GM21390 (cell line): ENCODE measurements around the gene SLC25A2.
"Not testable (repeated sequence)": the region's sequence is repeated elsewhere in the genome, so short reads cannot be mapped to it uniquely, and the experiment has no call there.

Experiments used
- ATAC-seq: cut with Tn5 transposase; IDR thresholded peaks from one replicate; pipeline ENCODE4 v1.9.1; 2021; ENCODE audit not compliant: unreplicated experiment

The SLC25A2 gene

DNA sequence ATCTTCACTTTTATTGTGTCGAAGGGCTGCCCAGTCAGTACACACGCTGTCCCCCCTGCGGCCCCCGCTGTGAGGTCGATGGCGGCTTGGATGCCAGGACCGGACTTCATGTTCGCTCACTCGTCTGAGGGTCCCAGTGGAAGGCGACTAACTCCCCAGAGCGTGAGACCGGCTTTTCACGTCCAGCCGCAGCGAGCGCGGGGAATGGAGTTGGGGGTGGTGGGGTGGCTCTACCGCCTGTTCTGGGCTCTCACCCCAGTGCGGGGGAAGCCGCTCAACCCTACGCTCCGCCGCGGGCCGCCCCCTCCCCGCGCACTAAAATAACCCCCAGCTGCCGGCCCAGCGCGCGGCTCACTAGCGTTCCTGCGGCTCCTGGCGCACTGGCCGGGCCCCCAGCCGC, at the start of gene SLC25A2:
Gene SLC25A2 (minus strand): TSS at position 294 of the 400 bp plus-strand sequence. CDS start 184 bp downstream, at position 110.
- no peak for ATAC-seq

DNA sequence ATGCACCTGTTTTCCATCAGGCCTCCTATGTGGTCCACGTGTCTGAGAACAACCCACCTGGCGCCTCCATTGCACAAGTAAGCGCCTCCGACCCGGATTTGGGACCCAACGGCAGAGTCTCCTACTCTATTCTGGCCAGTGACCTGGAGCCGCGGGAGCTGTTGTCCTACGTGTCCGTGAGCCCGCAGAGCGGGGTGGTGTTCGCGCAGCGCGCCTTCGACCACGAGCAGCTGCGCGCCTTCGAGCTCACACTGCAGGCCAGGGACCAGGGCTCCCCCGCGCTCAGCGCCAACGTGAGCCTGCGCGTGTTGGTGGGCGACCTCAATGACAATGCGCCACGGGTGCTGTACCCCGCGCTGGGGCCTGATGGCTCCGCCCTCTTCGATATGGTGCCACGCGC, 47.7 kb upstream of the SLC25A2 start:
- no peak for ATAC-seq

DNA sequence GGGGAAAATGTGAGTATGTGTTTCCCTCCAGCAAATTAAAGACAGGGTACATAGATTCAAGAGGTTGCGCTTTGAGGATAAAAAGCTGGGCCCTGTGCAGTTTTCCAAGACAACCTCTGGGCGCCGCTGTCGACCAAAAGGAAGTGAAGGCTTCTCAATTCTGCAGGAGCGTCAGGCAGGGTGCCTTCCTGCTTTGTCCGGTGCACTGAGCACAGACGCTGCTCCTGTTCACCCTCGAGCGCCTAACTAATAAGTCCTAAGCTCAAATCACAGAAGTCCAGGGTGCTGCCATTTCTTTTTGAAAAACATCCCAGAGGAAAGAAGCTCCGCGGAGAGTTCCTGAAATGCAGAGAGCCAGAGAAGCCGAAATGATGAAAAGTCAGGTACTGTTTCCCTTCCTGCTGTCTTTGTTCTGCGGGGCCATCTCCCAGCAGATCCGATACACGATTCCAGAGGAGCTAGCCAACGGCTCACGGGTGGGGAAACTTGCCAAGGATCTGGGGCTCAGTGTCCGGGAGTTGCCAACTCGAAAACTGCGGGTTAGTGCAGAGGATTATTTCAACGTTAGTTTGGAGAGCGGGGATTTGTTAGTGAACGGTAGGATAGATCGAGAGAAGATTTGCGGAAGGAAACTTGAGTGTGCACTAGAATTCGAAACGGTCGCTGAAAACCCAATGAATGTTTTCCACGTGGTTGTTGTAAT, 46.2 kb upstream of the SLC25A2 start, which contains the start of gene PCDHGB1:
Gene PCDHGB1 (plus strand): TSS at position 183 of the 703 bp plus-strand sequence. CDS start 162 bp downstream, at position 345.
- ATAC-seq: peak; percentile 71

GRCh38 chr5:141346017-141346416, 42.2 kb upstream of the SLC25A2 start:
- ATAC-seq: not testable (repeated sequence)

DNA sequence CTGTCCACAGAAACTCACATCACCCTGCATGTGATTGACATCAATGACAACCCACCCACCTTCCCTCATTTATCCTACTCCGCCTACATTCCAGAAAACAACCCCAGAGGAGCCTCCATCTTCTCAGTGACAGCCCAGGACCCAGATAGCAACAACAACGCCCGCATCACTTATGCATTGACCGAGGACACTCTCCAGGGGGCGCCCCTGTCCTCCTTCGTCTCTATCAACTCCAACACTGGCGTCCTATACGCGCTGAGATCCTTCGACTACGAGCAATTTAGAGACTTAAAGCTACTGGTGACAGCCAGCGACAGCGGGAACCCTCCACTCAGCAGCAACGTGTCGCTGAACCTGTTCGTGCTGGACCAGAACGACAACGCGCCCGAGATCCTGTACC, 41.5 kb upstream of the SLC25A2 start:
- no peak for ATAC-seq

DNA sequence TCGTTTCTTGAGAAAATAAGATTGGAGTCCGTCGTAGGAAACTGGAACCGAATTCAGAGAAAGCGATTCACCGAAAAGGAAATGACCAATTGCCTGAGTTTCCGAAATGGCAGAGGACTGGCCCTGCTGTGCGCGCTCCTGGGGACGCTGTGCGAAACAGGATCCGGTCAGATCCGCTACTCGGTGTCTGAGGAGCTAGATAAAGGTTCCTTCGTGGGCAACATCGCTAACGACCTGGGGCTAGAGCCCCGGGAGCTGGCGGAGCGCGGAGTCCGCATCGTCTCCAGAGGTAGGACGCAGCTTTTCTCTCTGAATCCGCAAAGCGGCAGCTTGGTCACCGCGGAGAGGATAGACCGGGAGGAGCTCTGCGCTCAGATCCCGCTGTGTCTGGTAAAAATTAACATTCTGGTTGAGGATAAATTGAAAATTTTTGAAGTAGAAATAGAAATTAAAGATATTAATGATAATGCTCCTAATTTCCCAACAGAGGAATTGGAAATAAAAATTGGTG, 40.2 kb upstream of the SLC25A2 start:
- ATAC-seq: no peak

DNA sequence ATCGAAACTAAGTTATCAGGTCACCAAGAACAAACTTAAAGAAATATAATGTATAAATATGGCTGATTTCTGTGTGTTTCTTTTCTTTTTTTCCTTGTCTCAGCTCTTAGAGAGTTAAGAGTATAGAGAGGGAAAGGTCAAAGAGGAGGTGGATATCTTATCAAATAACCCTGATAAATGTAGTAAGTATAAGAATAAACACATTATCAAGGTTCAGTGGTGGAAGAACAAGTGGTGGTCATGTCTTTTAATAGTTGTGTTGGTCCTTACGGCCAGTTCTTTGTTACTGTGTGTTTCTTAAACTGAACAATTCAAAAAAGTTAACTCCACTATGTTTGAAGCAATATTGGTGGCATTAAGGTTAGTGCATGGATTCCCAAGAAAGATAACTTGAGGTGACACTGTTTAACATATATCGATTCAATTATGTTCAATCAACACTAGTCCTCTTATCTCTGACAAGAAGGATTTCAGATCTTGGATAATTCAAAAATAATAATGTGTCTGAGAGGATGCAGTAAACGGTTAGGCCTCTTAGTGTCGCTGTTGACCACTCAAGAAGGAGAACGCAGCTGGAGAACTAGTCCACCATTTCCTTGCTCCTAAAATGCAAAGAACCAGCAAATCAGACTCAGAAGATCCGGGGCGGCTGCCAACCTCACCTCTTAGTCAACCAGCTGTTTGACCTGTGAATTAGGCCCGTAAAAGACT, 39.5 kb upstream of the SLC25A2 start, which contains the start of gene PCDHGA3:
Gene PCDHGA3 (plus strand): TSS at position 588 of the 711 bp plus-strand sequence. CDS start 205 bp downstream, outside the sequence.
- no peak for ATAC-seq

GRCh38 chr5:141342773-141343172, 38.9 kb upstream of the SLC25A2 start:
- no peak for ATAC-seq

- not testable (repeated sequence) for ATAC-seq
Measured at GRCh38 chr5:141340781-141341354, 37.0 kb upstream of the SLC25A2 start.

DNA sequence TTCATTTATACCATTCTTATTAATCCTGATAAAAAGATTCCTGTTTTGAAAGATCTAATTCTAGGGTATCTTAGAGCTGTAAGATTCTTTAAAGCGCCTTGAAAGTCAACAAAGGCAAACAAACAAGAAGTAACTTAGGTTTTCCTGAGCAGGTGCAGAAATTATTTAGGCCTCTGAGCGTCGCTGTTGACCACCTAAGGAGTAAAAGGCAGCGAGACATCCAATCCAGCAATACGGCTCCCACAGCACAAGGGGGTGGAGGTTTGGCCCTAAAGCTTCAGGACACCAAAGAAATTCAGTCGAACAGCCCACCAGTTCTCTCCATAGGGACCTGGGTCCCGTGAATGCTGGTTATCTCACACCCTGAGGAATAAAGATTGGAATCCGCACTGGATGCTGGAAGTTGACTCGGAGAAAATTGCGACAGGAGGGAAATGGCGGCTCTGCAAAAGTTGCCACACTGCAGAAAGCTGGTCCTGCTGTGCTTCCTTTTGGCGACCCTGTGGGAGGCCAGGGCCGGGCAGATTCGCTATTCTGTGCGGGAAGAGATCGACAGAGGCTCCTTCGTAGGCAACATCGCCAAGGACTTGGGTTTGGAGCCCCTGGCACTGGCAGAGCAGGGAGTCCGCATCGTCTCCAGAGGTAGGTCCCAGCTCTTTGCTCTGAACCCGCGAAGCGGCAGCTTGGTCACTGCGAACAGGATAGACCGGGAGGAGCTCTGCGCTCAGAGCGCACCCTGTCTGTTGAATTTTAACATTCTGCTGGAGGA, 34.9 kb upstream of the SLC25A2 start, which contains the start of gene PCDHGA2:
Gene PCDHGA2 (plus strand): TSS at position 223 of the 769 bp plus-strand sequence.
- no peak for ATAC-seq

- ATAC-seq: not testable (repeated sequence)
Measured at GRCh38 chr5:141332571-141332970, 28.7 kb upstream of the SLC25A2 start.

DNA sequence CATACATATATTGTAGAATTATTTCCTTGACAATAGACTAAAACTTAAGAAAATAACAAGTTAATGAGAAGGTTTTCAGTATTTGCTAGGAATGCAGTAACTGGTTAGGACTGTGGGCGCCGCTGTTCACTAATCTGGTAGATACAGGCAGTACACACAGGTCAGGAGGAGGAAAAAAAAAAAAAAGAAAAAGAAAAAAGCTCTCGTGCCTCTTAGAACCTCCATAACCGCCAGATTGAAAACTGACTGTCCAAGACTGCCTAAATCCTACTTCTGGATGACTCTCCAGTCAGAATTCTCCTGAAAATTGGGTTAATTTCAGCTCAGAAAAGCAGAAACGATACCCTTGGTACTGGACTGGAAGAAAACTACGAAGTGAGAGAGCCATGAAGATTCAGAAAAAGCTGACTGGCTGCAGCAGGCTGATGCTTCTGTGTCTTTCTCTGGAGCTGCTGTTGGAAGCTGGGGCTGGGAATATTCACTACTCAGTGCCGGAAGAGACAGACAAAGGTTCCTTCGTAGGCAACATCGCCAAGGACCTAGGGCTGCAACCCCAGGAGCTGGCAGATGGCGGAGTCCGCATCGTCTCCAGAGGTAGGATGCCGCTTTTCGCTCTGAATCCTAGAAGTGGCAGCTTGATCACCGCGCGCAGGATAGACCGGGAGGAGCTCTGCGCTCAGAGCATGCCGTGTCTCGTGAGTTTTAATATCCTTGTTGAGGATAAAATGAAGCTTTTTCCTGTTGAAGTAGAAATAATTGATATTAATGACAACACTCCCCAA, 26.6 kb upstream of the SLC25A2 start, which contains the start of gene PCDHGA1:
Gene PCDHGA1 (plus strand): TSS at position 216 of the 782 bp plus-strand sequence.
- ATAC-seq: no peak

- no peak for ATAC-seq
Measured at GRCh38 chr5:141328231-141328630, 24.4 kb upstream of the SLC25A2 start.

GRCh38 chr5:141326088-141326854, 22.4 kb upstream of the SLC25A2 start:
- peak; percentile 89 for ATAC-seq

DNA sequence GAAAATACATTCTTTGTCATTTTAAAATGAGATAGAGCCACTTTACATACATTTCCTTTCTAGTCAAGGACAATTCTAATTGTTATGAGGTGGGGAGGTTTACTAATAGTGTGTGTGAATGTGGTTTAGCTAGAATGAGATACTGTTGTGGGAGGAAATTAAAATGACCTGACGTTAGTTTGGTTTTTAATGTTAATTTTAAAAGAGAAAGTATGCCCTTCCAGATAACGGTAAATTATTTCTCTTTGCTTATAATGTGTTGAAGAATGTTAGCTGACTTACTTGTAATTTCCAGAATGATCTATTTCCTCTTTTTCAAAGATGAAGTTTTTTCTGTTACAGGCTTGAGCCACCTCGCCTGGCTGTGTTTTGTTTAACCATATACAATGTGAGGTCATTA, 18.4 kb upstream of the SLC25A2 start:
- no peak for ATAC-seq

- ATAC-seq: peak; percentile 93
Measured at GRCh38 chr5:141320225-141321169, 16.6 kb upstream of the SLC25A2 start, which contains the start of gene TAF7. TSS of gene TAF7 (minus strand) at chr5:141320784. CDS start at chr5:141320044, 740 bp downstream.

GRCh38 chr5:141319699-141320098, 15.8 kb upstream of the SLC25A2 start:
- ATAC-seq: no peak

DNA sequence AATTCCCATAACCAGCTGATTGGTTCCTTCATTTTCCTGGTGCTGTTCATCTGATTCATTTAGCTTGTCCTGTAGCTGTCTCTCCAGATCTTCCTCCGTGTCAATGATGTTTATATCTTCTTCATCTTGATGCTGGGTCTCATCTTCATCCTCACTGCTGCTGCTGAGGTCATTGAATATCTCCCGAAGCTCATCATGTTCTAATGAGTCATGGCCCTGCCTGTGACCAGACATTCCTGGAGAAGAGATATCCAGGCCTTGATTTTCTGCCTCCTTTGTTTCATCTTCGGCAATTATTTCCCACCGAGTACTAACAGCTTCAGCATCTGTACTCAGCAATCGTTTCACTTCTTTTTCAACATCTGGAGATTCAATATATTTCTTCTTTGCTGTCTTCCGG, 15.4 kb upstream of the SLC25A2 start:
- no peak for ATAC-seq
